Caco-2 (cell line): Measurements from ENCODE around the gene HOXB3. TPM values are rescaled to one million over a fixed set of nuclear protein-coding genes. Genes with fewer than 3 reads are reported as not detected.

Source experiments
- BruUV-seq: library from RNA; stranded (reverse); fragments of 400-500 nt; replicated peaks from 2 replicates; lab custom pipeline; 2021; lab: Mats Ljungman, UMichigan
- CTCF ChIA-PET: fragments of 300-600 bp; sonication (Branson Sonifier 250); formaldehyde crosslinking; loops from one replicate; lab custom pipeline; 2022; ENCODE audit warnings: antibody characterized with exemption; lab: Charles Lee
- POLR2A ChIA-PET: fragments of 300-600 bp; sonication (Branson Sonifier 250); formaldehyde crosslinking; loops from one replicate; lab custom pipeline; 2022; ENCODE audit warnings: antibody characterized with exemption; lab: Charles Lee
- DNase-seq, 2 experiments: peaks; one replicate each; pipeline versions ENCODE4 v3.0.0 to v3.0.0-alpha.2; 2020 to 2022
- H3K27me3 ChIP-seq: replicated peaks from 2 replicates; pipeline ENCODE4 v1.6.0; 2011; ENCODE audit warnings: low read length; ENCODE audit not compliant: control insufficient read depth, insufficient read depth
- H3K36me3 ChIP-seq: 2 replicates; pipeline ENCODE4 v1.5.1; 2011; ENCODE audit warnings: low read length; ENCODE audit not compliant: control insufficient read depth, insufficient read depth
- H3K4me1 ChIP-seq: fragments of 250-450 bp; sonication (Bioruptor Pico); 2 replicates; pipeline ENCODE4 v1.5.1; 2020; ENCODE audit warnings: mild to moderate bottlenecking
- H3K4me3 ChIP-seq: 2 replicates; pipeline ENCODE4 v1.5.1; 2011; ENCODE audit warnings: low read depth, mild to moderate bottlenecking, control low read depth, low read length
- H3K9me3 ChIP-seq: fragments of 250-450 bp; sonication (Bioruptor Pico); 2 replicates; pipeline ENCODE4 v1.5.1; 2020; ENCODE audit warnings: mild to moderate bottlenecking, moderate library complexity
- H3K27ac Mint-ChIP-seq: one replicate; pipeline ENCODE4 v1.8.0; 2022; ENCODE audit warnings: mixed read lengths; ENCODE audit not compliant: unreplicated experiment
- H3K27me3 Mint-ChIP-seq: one replicate; pipeline ENCODE4 v1.8.0; 2022; ENCODE audit warnings: mixed read lengths; ENCODE audit not compliant: insufficient read depth, unreplicated experiment
- H3K36me3 Mint-ChIP-seq: one replicate; pipeline ENCODE4 v1.8.0; 2022; ENCODE audit warnings: mild to moderate bottlenecking, mixed read lengths; ENCODE audit not compliant: insufficient read depth, unreplicated experiment
- H3K4me1 Mint-ChIP-seq: one replicate; pipeline ENCODE4 v1.8.0; 2022; ENCODE audit warnings: low read depth, mixed read lengths; ENCODE audit not compliant: unreplicated experiment
- H3K4me3 Mint-ChIP-seq: one replicate; pipeline ENCODE4 v1.8.0; 2022; ENCODE audit warnings: mild to moderate bottlenecking, moderate library complexity, mixed read lengths; ENCODE audit not compliant: unreplicated experiment
- H3K9me3 Mint-ChIP-seq: one replicate; pipeline ENCODE4 v1.8.0; 2022; ENCODE audit warnings: mixed read lengths; ENCODE audit not compliant: unreplicated experiment
- CTCF ChIP-seq, 2 experiments: fragments of 200-600 bp in 1 of 2; IDR thresholded peaks; 1 replicate in 1 of 2; 2 replicates in 1 of 2; pipeline versions ENCODE4 v1.5.1 to v1.8.0; 2011 to 2022; ENCODE audit warnings: antibody characterized with exemption in 1 of 2, control low read depth in 1 of 2, inconsistent platforms in 1 of 2, low read depth in 1 of 2, low read length in 1 of 2, mild to moderate bottlenecking in 1 of 2, moderate library complexity in 1 of 2; ENCODE audit not compliant: insufficient read depth in 1 of 2, severe bottlenecking in 1 of 2, unreplicated experiment in 1 of 2
- intact Hi-C: fragments of 100-400 bp; cut with micrococcal nuclease; formaldehyde crosslinking; loops from one replicate; pipeline ENCODE4 v1.10.0; 2022; ENCODE audit not compliant: unreplicated experiment
- total RNA-seq: library from RNA; stranded (reverse); gene quantifications from 2 replicates; pipeline ENCODE4 v1.2.3, GENCODE V29; 2022

HOXB3 gene
- total RNA-seq, 1 experiment from 2014 or later, result 7.2 TPM

- H3K27me3 ChIP-seq, result no peaks in the 10 kb centered on the region
- no peak overlapping the region for H3K4me3 ChIP-seq
- Mint-ChIP-seq H3K27me3 (peaks cover 8% of the 10 kb centered on the region), H3K4me3 (no peak overlapping the region), H3K4me1 (no peaks in the 10 kb centered on the region), H3K9me3 (no peaks in the 10 kb centered on the region), H3K27ac (no peak overlapping the region), H3K36me3 (no peaks in the 10 kb centered on the region)
- CTCF ChIA-PET, result interaction anchor here (1.8 kb wide), 1 partner anchor 241 kb away, joined by 7 read pairs; no protein-coding TSS in a partner anchor
- no peaks in the 10 kb centered on the region for H3K9me3 ChIP-seq
- POLR2A ChIA-PET, result no interaction called here
- no peaks in the 10 kb centered on the region for H3K4me1 ChIP-seq
- no peak for TF ChIP-seq CTCF (IDR thresholded peaks at IDR 0.05; ENCODE audit: insufficient read depth in 1 of 2, low read depth in 1 of 2, low read length in 1 of 2, severe bottlenecking in 1 of 2, unreplicated experiment in 1 of 2)
- intact Hi-C loops, result no loop called here
- BruUV-seq, result no TSS peak
- H3K36me3 ChIP-seq, result no peaks in the 10 kb centered on the region
- no peak for DNase-seq
Observed at GRCh38 chr17:48637323-48638260, 47.6 kb upstream of the HOXB3 start.

- intact Hi-C loops, result no loop called here
- no TSS peak for BruUV-seq
- Histone ChIP-seq H3K9me3 (no peaks in the 10 kb centered on the region), H3K4me3 (no peak overlapping the region), H3K36me3 (no peaks in the 10 kb centered on the region), H3K4me1 (peaks cover 5% of the 10 kb centered on the region), H3K27me3 (no peaks in the 10 kb centered on the region)
- Mint-ChIP-seq H3K27me3 (peaks cover 5% of the 10 kb centered on the region), H3K4me3 (no peak overlapping the region), H3K27ac (no peak overlapping the region), H3K4me1 (no peaks in the 10 kb centered on the region), H3K36me3 (no peaks in the 10 kb centered on the region), H3K9me3 (no peaks in the 10 kb centered on the region)
- ChIA-PET POLR2A (interaction anchor here (0.7 kb wide), 1 partner anchor 11 kb away, joined by 4 read pairs; no protein-coding TSS in a partner anchor), CTCF (interaction anchor here (0.6 to 1.8 kb wide), 7 partner anchors 35 to 301 kb away, joined by 3 to 8 read pairs (median 4); no protein-coding TSS in a partner anchor)
- peak in 1 of 2 experiments; percentile 51 for TF ChIP-seq CTCF (IDR thresholded peaks at IDR 0.05; ENCODE audit: insufficient read depth in 1 of 2, low read depth in 1 of 2, low read length in 1 of 2, severe bottlenecking in 1 of 2, unreplicated experiment in 1 of 2)
- peak in 1 of 2 experiments; percentile 49 for DNase-seq
Observed at GRCh38 chr17:48636177-48637018, 46.4 kb upstream of the HOXB3 start.
